B cell (primary cell): ENCODE measurements around the gene COX7A1. TPM values are rescaled to one million over a fixed set of nuclear protein-coding genes. Genes with fewer than 3 reads are reported as not detected.
"Not testable (repeated sequence)": the region's sequence is repeated elsewhere in the genome, so short reads cannot be mapped to it uniquely, and the experiment has no call there.

ENCODE experiments used
- ATAC-seq: fragments of 200-7000 bp; cut with Tn5 transposase; one replicate; pipeline ENCODE4 v1.10.0; 2021; ENCODE audit warnings: low read depth, mild to moderate bottlenecking, moderate number of reproducible peaks, moderate library complexity
- CTCF ChIA-PET: fragments of 350-600 bp; sonication (Branson Sonifier 250); formaldehyde crosslinking; loops from one replicate; lab custom pipeline; 2021; ENCODE audit warnings: antibody characterized with exemption, inconsistent platforms; lab: Charles Lee
- POLR2A ChIA-PET: fragments of 350-600 bp; sonication (Branson Sonifier 250); formaldehyde crosslinking; loops from one replicate; lab custom pipeline; 2021; ENCODE audit warnings: antibody characterized with exemption; lab: Charles Lee
- DNase-seq: peaks from one replicate; pipeline ENCODE4 v3.0.0; 2013
- H2AFZ ChIP-seq: 2 replicates; pipeline ENCODE4 v1.6.1; 2012; ENCODE audit warnings: mild to moderate bottlenecking, low read depth, low read length; ENCODE audit not compliant: insufficient read depth, poor library complexity, severe bottlenecking
- H3K27ac ChIP-seq, 2 donors: 1 replicate in 1 of 2; 2 replicates in 1 of 2; pipeline ENCODE4 v1.5.1; 2012 to 2013; ENCODE audit warnings: low read length in 2 of 2, mild to moderate bottlenecking in 2 of 2, moderate library complexity in 1 of 2
- H3K27me3 ChIP-seq, 4 experiments: fragments of 200-600 bp in 1 of 4; sonication (generic) in 1 of 4; replicated peaks in 1 of 4; 1 replicate in 2 of 4; 2 replicates in 2 of 4; pipeline versions ENCODE4 v1.6.1 to v1.7.0; 2013 to 2016; ENCODE audit warnings: low read length in 3 of 4, mild to moderate bottlenecking in 2 of 4, mixed read lengths in 1 of 4, moderate library complexity in 1 of 4; ENCODE audit not compliant: insufficient read depth in 4 of 4, control insufficient read depth in 3 of 4; ENCODE audit errors: control extremely low read depth in 1 of 4
- H3K36me3 ChIP-seq, 2 experiments: replicated peaks in 1 of 2; 1 replicate in 1 of 2; 2 replicates in 1 of 2; pipeline versions ENCODE4 v1.6.1 to v1.7.1; 2013; ENCODE audit warnings: low read length in 1 of 2; ENCODE audit not compliant: insufficient read depth in 2 of 2, control insufficient read depth in 1 of 2; ENCODE audit errors: control extremely low read depth in 1 of 2, extremely low read depth in 1 of 2
- H3K4me1 ChIP-seq, 2 donors: fragments of 200-600 bp in 1 of 2; sonication (generic) in 1 of 2; 1 replicate in 1 of 2; 2 replicates in 1 of 2; pipeline versions ENCODE4 v1.5.1 to v1.6.1; 2013 to 2017; ENCODE audit warnings: low read length in 2 of 2; ENCODE audit not compliant: control insufficient read depth in 2 of 2, insufficient read depth in 2 of 2
- H3K4me2 ChIP-seq: replicated peaks from 2 replicates; pipeline ENCODE3; 2012; ENCODE audit warnings: mild to moderate bottlenecking, low read depth, low read length; ENCODE audit not compliant: poor library complexity, severe bottlenecking
- H3K4me3 ChIP-seq, 5 experiments: fragments of 200-600 bp in 1 of 5; sonication (generic) in 1 of 5; 1 replicate in 3 of 5; 2 replicates in 2 of 5; pipeline versions ENCODE4 v1.5.1 to v1.7.0; 2011 to 2016; ENCODE audit warnings: low read length in 4 of 5, mild to moderate bottlenecking in 4 of 5, low read depth in 2 of 5, control low read depth in 1 of 5, moderate library complexity in 1 of 5; ENCODE audit not compliant: insufficient read depth in 1 of 5; ENCODE audit errors: control extremely low read depth in 1 of 5, extremely low read depth in 1 of 5
- H3K79me2 ChIP-seq: fragments of 200-600 bp; sonication (generic); one replicate; pipeline ENCODE4 v1.6.0; 2016; ENCODE audit warnings: low read length; ENCODE audit not compliant: control insufficient read depth, insufficient read depth
- H3K9ac ChIP-seq: fragments of 200-600 bp; sonication (generic); 2 replicates; pipeline ENCODE4 v1.6.1; 2017; ENCODE audit warnings: mild to moderate bottlenecking, low read length, moderate library complexity
- H3K9me3 ChIP-seq, 3 donors: one replicate each; pipeline versions ENCODE4 v1.6.1 to v1.7.1; 2013; ENCODE audit warnings: low read length in 2 of 3; ENCODE audit not compliant: control insufficient read depth in 2 of 3, insufficient read depth in 1 of 3; ENCODE audit errors: control extremely low read depth in 1 of 3
- H4K20me1 ChIP-seq: 2 replicates; pipeline ENCODE4 v1.6.0; 2012; ENCODE audit warnings: mild to moderate bottlenecking, low read length; ENCODE audit not compliant: insufficient read depth, control insufficient read depth, poor library complexity, severe bottlenecking
- H3K27ac Mint-ChIP-seq: one replicate; pipeline ENCODE4 v1.8.0; 2021; ENCODE audit warnings: mixed read lengths
- H3K27me3 Mint-ChIP-seq: one replicate; pipeline ENCODE4 v1.8.0; 2021; ENCODE audit warnings: mixed read lengths
- H3K4me1 Mint-ChIP-seq: one replicate; pipeline ENCODE4 v1.8.0; 2021; ENCODE audit warnings: mixed read lengths
- H3K4me3 Mint-ChIP-seq: one replicate; pipeline ENCODE4 v1.8.0; 2021; ENCODE audit warnings: mixed read lengths
- H3K9me3 Mint-ChIP-seq: one replicate; pipeline ENCODE4 v1.8.0; 2022; ENCODE audit warnings: mixed read lengths; ENCODE audit not compliant: insufficient read depth
- CTCF ChIP-seq: fragments of 200-600 bp; IDR thresholded peaks from one replicate; pipeline ENCODE4 v1.8.0; 2022; ENCODE audit warnings: antibody characterized with exemption, mild to moderate bottlenecking
- EZH2 ChIP-seq: IDR thresholded peaks from 2 replicates; pipeline ENCODE4 v1.6.1; 2012; ENCODE audit warnings: borderline replicate concordance, low read depth, mild to moderate bottlenecking, moderate library complexity, low read length; ENCODE audit not compliant: insufficient read depth, poor library complexity, severe bottlenecking
- WGBS: methylation state at CpG from one replicate; pipeline ENCODE4 v1.1.5; 2013; ENCODE audit warnings: missing lambda C conversion rate; ENCODE audit not compliant: insufficient coverage; 5-methylcytosine and 5-hydroxymethylcytosine counted together
- intact Hi-C: fragments of 100-400 bp; cut with micrococcal nuclease; formaldehyde crosslinking; loops from one replicate; pipeline ENCODE4 v1.10.0; 2022
- polyA plus RNA-seq: library from polyadenylated mRNA; depleted of rRNA; stranded (reverse); fragments of >200 nt; gene quantifications from 2 replicates; pipeline ENCODE4 v1.2.3, GENCODE V29; 2012
- total RNA-seq, 2 donors: library from RNA; stranded (reverse); fragments of 120-200 nt in 1 of 2; gene quantifications; 1 replicate in 1 of 2; 2 replicates in 1 of 2; pipeline versions ENCODE4 v1.2.3 to v1.2.4, GENCODE V29; 2013 to 2022

Gene COX7A1
- total and polyA plus RNA-seq, 2 donors (not counting 1 experiment from before 2014, with no cell fraction given) = not detected

- H3K27me3 ChIP-seq, H3K27ac ChIP-seq, H3K9ac ChIP-seq, POLR2A ChIA-PET, H3K36me3 ChIP-seq, DNase-seq, H2AFZ ChIP-seq, H3K4me3 ChIP-seq, H3K27ac Mint-ChIP-seq, H3K79me2 ChIP-seq, intact Hi-C loops, ATAC-seq, H3K27me3 Mint-ChIP-seq, H3K9me3 Mint-ChIP-seq, H3K4me3 Mint-ChIP-seq, H3K4me2 ChIP-seq, H4K20me1 ChIP-seq: not testable (repeated sequence)
- H3K4me1 Mint-ChIP-seq = peaks cover 15% of the 10 kb centered on the region
- peaks cover 9 to 32% of the 10 kb centered on the region in 2 donors for H3K4me1 ChIP-seq
- peaks cover 0 to 14% (median 0%) of the 10 kb centered on the region in 3 donors for H3K9me3 ChIP-seq
- 57% methylated on average over 5 of the region's 6 CpGs for WGBS
- CTCF ChIA-PET = interaction anchor here (0.7 to 8.2 kb wide), 2 partner anchors 35 to 1177 kb away, joined by 4 to 146 read pairs; no protein-coding TSS in a partner anchor
Measured at GRCh38 chr19:36131221-36131620, 21.0 kb downstream of the COX7A1 start.

- peak overlapping the region; percentile 65 to 84 (median 76) for H3K4me3 ChIP-seq
- ATAC-seq (peak; percentile 14), DNase-seq (no peak)
- Mint-ChIP-seq H3K27me3 (no peaks in the 10 kb centered on the region), H3K27ac (peak overlapping the region; percentile 96), H3K9me3 (no peaks in the 10 kb centered on the region), H3K4me3 (peak overlapping the region; percentile 98), H3K4me1 (peaks cover 15% of the 10 kb centered on the region)
- TF ChIP-seq CTCF = no peak
- no peak for TF ChIP-seq EZH2
- H3K4me1 ChIP-seq = peaks cover 9 to 32% of the 10 kb centered on the region in 2 donors
- peak overlapping the region; percentile 78 for H3K4me2 ChIP-seq
- peaks cover 0 to 14% (median 0%) of the 10 kb centered on the region in 3 donors for H3K9me3 ChIP-seq
- no peaks in the 10 kb centered on the region for H3K79me2 ChIP-seq
- H3K9ac ChIP-seq = peak overlapping the region; percentile 72
- peak overlapping the region; percentile 93 for H2AFZ ChIP-seq
- peak overlapping the region; percentile 59 to 70 for H3K27ac ChIP-seq
- no peaks in the 10 kb centered on the region for H4K20me1 ChIP-seq
- intact Hi-C loops = loop anchor here (1.0 to 2.0 kb wide), 2 partner anchors 11 to 74 kb away; partner anchors contain the start of genes THAP8 and WDR62
- no CpG with 5 or more reads among the region's 10 CpGs for WGBS
- POLR2A ChIA-PET = interaction anchor here (0.8 to 3.3 kb wide), 5 partner anchors 11 to 559 kb away, joined by 3 to 33 read pairs (median 5); partner anchors contain the start of genes CAPNS1, POLR2I, ZNF146 and ZNF565
- no peaks in the 10 kb centered on the region for H3K27me3 ChIP-seq
- CTCF ChIA-PET = interaction anchor here (0.7 to 8.2 kb wide), 23 partner anchors 10 to 434 kb away, joined by 3 to 146 read pairs (median 5); partner anchors contain the start of genes CAPNS1, COX7A1, POLR2I and TBCB
- peaks cover 0 to 19% of the 10 kb centered on the region in 2 experiments for H3K36me3 ChIP-seq
Measured at GRCh38 chr19:36128392-36128736, 23.9 kb downstream of the COX7A1 start.
